ENCODE data around the gene ZNF99.

DNA sequence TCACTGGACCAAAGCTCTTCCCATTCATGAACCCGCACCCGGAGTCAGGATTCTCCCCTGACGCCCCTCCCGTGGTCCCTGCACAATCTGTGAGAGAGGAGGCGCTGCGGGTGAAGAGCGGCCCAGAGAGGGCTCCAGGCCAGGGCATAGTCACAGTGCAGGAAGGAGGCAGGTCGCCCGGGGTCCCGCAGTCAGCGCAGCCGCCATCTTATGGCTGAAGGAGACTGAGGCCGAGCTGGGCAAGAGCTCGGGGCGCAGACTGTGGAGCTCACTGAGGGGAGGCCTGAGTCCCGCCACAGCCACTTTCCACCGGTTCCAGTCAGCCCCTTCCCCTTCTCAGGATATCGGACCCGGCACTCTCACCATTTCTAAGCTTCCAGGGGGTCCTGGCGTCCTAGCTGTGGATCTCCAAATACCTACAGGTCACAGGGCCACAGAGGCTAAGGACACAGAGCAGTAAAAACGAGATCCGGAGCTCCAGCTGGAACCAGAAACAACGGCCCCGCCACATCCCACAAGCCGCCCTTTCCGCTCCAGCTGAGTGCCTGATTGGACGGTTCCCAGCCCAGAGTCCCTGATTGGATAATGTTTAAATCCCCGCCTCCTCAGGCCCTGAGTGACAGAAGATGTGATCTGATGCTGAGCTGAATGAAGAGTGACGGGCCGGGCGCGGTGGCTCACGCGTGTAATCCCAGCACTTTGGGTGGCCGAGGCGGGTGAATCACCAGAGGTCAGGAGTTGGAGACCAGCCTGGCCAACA lies at the start of gene ZNF99:
- no peak for TF ChIP-seq CTCF (IDR thresholded peaks at IDR 0.05)
- no peak for TF ChIP-seq POLR2A (IDR thresholded peaks at IDR 0.05)

All from heart left ventricle (tissue), 13 donors.